ENCODE data around the gene PRSS12. TPM values are rescaled to one million over a fixed set of nuclear protein-coding genes. Genes with fewer than 3 reads are reported as not detected.

PRSS12 gene
- polyA plus RNA-seq, 1 of the 3 experiments (the other 2 are of a cell fraction) = 137 TPM

DNA sequence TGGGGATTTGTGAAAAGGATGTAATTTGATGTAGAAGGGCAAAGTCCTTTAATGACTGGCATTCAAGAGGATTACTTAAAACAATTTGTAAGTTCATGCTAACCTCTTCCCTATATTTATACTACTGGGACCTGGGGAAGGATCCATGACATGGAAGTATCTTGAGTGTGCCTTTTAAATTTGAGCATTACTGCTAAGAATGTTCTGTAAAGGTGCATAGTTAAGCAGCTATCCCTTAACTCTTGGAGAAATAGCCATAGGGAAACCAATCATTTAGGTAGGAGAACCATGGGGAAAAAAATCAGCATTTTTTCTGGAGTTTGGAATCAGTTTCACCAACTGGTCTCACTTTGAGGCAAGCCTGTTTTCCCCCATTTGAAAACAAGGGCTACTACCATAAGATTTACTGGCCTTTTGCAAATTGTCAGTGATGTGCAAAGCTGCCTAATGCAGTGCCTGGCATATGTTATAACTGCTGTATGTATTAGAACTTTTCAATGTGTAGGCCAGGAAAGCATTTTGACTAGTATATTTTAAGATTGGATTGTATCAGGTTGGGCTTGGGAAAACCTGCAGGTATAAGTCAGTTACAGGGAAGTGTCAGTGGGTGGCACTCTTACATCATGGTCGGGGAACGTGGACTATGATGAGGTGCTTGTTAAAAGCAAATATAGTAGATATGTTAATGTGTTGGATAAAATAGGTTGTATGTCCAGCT is 72.1 kb downstream of the PRSS12 start:
- peaks cover 24 to 32% of the 10 kb centered on the region in 2 experiments for H3K36me3 ChIP-seq (replicated peaks in 1 of 2; ENCODE audit: control insufficient read depth in 1 of 2, insufficient read depth in 2 of 2, low read length in 1 of 2)
- TF ChIP-seq RCOR1 (IDR thresholded peaks at IDR 0.05; ENCODE audit: low read length) (no peak), GATA2 (CRISPR knock-in tag; IDR thresholded peaks at IDR 0.05) (no peak), MXI1 (IDR thresholded peaks at IDR 0.05; ENCODE audit: low read depth, low read length) (peak; percentile 25; the same call in 1 of the 2 replicates), SMC3 (IDR thresholded peaks at IDR 0.05; ENCODE audit: low read depth, low read length) (peak; percentile 55; the same call in 1 of the 2 replicates), YY1 (IDR thresholded peaks at IDR 0.05; ENCODE audit: low read depth) (no peak), TCF12 (IDR thresholded peaks at IDR 0.05) (no peak), RAD21 (IDR thresholded peaks at IDR 0.05; ENCODE audit: low read length) (peak; percentile 92), EZH2phosphoT487 (IDR thresholded peaks at IDR 0.05; ENCODE audit: borderline replicate concordance, low read depth) (no peak), JUND (IDR thresholded peaks at IDR 0.05) (peak; percentile 33; the same call in 1 of the 2 replicates), EP300 (IDR thresholded peaks at IDR 0.05; ENCODE audit: borderline replicate concordance in 1 of 2, low read depth in 1 of 2, low read length in 1 of 2) (no peak), FOSL2 (IDR thresholded peaks at IDR 0.05; ENCODE audit: borderline replicate concordance, low read depth) (no peak), SIN3A (IDR thresholded peaks at IDR 0.05; ENCODE audit: borderline replicate concordance, low read depth, low read length) (no peak), RFX5 (IDR thresholded peaks at IDR 0.05; ENCODE audit: low read length) (no peak), RXRA (IDR thresholded peaks at IDR 0.05; ENCODE audit: borderline replicate concordance, low read depth) (no peak), FOXM1 (IDR thresholded peaks at IDR 0.05; ENCODE audit: low read depth) (no peak), NFIC (IDR thresholded peaks at IDR 0.05; ENCODE audit: borderline replicate concordance) (no peak), POLR2AphosphoS5 (IDR thresholded peaks at IDR 0.05; ENCODE audit: low read depth, low read length) (peak; percentile 56), CHD2 (IDR thresholded peaks at IDR 0.05; ENCODE audit: low read length, partially characterized antibody) (no peak), FOXJ3 (CRISPR knock-in tag; IDR thresholded peaks at IDR 0.05) (no peak)
- TF ChIP-seq, protein P1, sequence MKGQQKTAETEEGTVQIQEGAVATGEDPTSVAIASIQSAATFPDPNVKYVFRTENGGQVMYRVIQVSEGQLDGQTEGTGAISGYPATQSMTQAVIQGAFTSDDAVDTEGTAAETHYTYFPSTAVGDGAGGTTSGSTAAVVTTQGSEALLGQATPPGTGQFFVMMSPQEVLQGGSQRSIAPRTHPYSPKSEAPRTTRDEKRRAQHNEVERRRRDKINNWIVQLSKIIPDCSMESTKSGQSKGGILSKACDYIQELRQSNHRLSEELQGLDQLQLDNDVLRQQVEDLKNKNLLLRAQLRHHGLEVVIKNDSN (IDR thresholded peaks at IDR 0.05; ENCODE audit: borderline replicate concordance, low read depth) = no peak
- TF ChIP-seq, protein P2, sequence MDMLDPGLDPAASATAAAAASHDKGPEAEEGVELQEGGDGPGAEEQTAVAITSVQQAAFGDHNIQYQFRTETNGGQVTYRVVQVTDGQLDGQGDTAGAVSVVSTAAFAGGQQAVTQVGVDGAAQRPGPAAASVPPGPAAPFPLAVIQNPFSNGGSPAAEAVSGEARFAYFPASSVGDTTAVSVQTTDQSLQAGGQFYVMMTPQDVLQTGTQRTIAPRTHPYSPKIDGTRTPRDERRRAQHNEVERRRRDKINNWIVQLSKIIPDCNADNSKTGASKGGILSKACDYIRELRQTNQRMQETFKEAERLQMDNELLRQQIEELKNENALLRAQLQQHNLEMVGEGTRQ (IDR thresholded peaks at IDR 0.05; ENCODE audit: borderline replicate concordance, low read depth, low read length) = no peak
- TF ChIP-seq, protein P3, sequence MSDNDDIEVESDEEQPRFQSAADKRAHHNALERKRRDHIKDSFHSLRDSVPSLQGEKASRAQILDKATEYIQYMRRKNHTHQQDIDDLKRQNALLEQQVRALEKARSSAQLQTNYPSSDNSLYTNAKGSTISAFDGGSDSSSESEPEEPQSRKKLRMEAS (IDR thresholded peaks at IDR 0.05; ENCODE audit: low read depth) = peak; percentile 24; the same call in 1 of the 2 replicates
- TF ChIP-seq, protein P4, sequence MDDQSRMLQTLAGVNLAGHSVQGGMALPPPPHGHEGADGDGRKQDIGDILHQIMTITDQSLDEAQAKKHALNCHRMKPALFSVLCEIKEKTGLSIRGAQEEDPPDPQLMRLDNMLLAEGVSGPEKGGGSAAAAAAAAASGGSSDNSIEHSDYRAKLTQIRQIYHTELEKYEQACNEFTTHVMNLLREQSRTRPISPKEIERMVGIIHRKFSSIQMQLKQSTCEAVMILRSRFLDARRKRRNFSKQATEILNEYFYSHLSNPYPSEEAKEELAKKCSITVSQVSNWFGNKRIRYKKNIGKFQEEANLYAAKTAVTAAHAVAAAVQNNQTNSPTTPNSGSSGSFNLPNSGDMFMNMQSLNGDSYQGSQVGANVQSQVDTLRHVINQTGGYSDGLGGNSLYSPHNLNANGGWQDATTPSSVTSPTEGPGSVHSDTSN (IDR thresholded peaks at IDR 0.05) = no peak
- TF ChIP-seq, protein P5, sequence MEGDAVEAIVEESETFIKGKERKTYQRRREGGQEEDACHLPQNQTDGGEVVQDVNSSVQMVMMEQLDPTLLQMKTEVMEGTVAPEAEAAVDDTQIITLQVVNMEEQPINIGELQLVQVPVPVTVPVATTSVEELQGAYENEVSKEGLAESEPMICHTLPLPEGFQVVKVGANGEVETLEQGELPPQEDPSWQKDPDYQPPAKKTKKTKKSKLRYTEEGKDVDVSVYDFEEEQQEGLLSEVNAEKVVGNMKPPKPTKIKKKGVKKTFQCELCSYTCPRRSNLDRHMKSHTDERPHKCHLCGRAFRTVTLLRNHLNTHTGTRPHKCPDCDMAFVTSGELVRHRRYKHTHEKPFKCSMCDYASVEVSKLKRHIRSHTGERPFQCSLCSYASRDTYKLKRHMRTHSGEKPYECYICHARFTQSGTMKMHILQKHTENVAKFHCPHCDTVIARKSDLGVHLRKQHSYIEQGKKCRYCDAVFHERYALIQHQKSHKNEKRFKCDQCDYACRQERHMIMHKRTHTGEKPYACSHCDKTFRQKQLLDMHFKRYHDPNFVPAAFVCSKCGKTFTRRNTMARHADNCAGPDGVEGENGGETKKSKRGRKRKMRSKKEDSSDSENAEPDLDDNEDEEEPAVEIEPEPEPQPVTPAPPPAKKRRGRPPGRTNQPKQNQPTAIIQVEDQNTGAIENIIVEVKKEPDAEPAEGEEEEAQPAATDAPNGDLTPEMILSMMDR (IDR thresholded peaks at IDR 0.05) = peak; percentile 80
- TF ChIP-seq, protein P6, sequence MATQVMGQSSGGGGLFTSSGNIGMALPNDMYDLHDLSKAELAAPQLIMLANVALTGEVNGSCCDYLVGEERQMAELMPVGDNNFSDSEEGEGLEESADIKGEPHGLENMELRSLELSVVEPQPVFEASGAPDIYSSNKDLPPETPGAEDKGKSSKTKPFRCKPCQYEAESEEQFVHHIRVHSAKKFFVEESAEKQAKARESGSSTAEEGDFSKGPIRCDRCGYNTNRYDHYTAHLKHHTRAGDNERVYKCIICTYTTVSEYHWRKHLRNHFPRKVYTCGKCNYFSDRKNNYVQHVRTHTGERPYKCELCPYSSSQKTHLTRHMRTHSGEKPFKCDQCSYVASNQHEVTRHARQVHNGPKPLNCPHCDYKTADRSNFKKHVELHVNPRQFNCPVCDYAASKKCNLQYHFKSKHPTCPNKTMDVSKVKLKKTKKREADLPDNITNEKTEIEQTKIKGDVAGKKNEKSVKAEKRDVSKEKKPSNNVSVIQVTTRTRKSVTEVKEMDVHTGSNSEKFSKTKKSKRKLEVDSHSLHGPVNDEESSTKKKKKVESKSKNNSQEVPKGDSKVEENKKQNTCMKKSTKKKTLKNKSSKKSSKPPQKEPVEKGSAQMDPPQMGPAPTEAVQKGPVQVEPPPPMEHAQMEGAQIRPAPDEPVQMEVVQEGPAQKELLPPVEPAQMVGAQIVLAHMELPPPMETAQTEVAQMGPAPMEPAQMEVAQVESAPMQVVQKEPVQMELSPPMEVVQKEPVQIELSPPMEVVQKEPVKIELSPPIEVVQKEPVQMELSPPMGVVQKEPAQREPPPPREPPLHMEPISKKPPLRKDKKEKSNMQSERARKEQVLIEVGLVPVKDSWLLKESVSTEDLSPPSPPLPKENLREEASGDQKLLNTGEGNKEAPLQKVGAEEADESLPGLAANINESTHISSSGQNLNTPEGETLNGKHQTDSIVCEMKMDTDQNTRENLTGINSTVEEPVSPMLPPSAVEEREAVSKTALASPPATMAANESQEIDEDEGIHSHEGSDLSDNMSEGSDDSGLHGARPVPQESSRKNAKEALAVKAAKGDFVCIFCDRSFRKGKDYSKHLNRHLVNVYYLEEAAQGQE (IDR thresholded peaks at IDR 0.05; ENCODE audit: low read depth, low read length) = no peak

More for the DNA sequence above, 72.1 kb downstream of the PRSS12 start:
- H3K27me3 ChIP-seq (ENCODE audit: insufficient read depth) = no peaks in the 10 kb centered on the region
- H3K9me2 ChIP-seq = no peaks in the 10 kb centered on the region
- CTCF ChIA-PET = interaction anchor here (0.7 to 6.7 kb wide), 12 partner anchors 18 to 231 kb away, joined by 3 to 69 read pairs (median 3); partner anchors contain the start of gene PRSS12
- peak overlapping the region; percentile 93 for H3K9ac ChIP-seq
- H3K9me3 ChIP-seq = no peaks in the 10 kb centered on the region
- peaks cover 44% of the 10 kb centered on the region for H3F3A ChIP-seq (replicated peaks; ENCODE audit: insufficient read depth)
- WGBS (ENCODE audit: low lambda C conversion rate) = 11% methylated on average over 2 of the region's 2 CpGs
- H3K4me1 ChIP-seq (ENCODE audit: control insufficient read depth in 1 of 2, insufficient read depth in 2 of 2, low read depth in 1 of 2, low read length in 1 of 2) = peaks cover 10 to 21% of the 10 kb centered on the region in 2 experiments; a peak in 3 of 4 replicates
- peak overlapping the region; percentile 74 to 94; a peak in 3 of 4 replicates for H3K27ac ChIP-seq (ENCODE audit: low read depth in 2 of 2, low read length in 1 of 2)
- peaks cover 30% of the 10 kb centered on the region for H3K79me2 ChIP-seq (ENCODE audit: insufficient read depth)
- peaks cover 27% of the 10 kb centered on the region for H4K20me1 ChIP-seq (ENCODE audit: insufficient read depth)
- POLR2A ChIA-PET = interaction anchor here (0.6 to 1.2 kb wide), 2 partner anchors 72 to 462 kb away, joined by 3 to 4 read pairs; partner anchors contain the start of gene PRSS12
- DNase-seq = peak; percentile 50
- no peak overlapping the region for H2AFZ ChIP-seq (ENCODE audit: low read depth)
- H3K4me2 ChIP-seq = peak overlapping the region; percentile 78
- H3K4me3 ChIP-seq (ENCODE audit: low read depth in 2 of 2, low read length in 1 of 2) = peak overlapping the region; percentile 79 to 96
